NCI-H345 treated with DMSO at 0.1 percent for 48 hours (cell line): Measurements from ENCODE around the gene TRPC4AP.

ENCODE experiments used
- DNase-seq: peaks from one replicate; lab custom pipeline; 2025; ENCODE audit not compliant: unreplicated experiment; lab: John Stamatoyannopoulos, UW

Gene TRPC4AP

DNA sequence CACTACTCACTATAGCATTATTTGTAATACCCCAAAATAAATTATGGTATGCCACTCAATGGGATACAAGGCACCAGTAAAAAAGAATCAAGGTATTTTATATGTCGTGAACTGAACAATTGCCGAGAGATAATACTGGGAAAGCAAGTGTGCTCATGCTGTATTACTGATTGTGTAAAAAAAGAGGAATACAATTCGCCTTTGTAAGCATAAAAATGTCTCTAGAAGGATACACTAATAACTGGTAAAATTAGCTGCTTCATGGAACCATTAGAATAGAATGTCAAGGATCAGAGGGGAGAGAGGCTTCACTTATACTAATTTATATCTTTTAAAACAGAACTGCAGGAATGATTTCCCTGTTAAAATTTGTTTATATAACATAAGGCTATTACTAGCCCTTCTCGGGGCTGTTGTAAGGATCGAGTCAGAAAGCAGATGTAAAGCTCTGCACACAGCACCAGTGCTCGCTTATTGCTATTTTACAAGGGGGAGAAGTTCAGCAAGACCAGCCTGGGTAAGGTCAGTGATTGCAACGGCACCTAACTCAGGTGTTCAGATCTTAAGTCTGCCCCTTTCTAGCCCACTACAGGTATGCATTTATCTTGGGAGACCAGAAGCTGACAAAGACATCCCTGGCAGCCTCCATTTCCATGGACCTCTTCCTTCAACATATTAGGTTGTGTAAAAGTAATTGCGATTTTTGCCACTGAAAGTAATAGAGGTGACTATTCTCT lies 75.3 kb downstream of the TRPC4AP start:
- no peak for DNase-seq

- no peak for DNase-seq
Observed at GRCh38 chr20:35015863-35016193, 76.8 kb downstream of the TRPC4AP start.

DNA sequence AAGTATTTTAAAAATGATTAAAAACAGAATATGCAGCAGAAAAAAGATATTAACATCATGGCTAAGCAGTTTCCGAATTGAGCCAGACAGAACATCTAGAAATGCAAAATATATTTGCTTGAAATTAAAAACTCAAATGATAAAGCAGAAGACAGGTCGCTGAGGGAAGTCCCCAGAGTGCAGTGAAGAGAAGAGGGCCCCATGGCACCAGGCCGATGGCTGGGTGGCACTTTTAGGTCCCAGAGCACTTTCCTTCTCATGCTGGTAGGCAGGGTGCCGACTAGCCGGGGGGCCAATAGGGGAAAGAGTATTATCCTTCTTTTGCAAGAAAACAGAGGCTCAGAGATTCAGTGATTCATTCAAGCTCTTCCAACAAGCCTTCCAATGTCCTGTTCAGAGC lies 78.1 kb downstream of the TRPC4AP start:
- no peak for DNase-seq

DNA sequence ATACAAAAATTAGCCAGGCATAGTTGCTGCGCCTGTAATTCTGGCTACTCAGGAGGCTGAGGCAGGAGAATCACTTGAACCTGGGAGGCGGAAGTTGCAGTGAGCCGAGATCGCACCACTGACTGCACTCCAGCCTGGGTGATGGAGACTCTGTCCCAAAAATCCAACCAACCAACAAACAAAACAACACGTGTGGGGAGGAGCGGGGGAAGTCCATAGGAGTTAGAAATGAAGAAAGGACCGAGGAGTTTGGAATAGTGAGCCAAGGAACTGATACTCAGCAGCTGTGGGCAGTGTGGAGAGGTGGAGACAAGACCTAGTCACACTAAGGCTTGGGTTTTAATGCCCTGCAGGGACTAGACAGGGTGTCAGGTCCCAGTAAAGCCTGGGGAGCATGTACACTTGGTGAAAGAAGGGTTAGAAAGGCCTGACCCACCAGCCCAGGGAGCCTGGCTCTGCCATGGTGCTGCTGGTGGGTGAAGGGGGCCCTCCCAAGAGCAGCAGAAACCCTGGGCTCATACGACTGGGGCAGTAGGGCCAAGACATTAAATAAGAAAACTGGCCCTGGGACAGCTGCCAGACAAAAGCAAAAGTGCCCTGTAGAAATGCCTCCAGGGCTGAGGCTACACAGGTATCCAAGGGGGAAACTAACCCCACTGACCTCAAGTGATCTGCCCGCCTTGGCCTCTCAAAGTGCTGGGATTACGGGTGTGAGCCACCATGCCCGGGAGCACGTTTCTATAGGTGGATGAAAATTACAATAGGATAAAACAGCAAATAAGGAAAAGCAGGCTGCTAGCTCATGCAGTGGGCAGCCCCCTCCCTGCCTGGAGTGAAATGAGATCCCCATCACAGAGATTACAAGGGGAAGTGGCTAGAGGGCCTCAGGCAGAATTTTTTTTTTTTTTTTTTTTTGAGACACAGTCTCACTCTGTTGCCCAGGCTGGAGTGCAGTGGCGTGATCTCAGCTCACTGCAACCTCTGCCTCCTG lies 78.9 kb downstream of the TRPC4AP start:
- DNase-seq = no peak

DNA sequence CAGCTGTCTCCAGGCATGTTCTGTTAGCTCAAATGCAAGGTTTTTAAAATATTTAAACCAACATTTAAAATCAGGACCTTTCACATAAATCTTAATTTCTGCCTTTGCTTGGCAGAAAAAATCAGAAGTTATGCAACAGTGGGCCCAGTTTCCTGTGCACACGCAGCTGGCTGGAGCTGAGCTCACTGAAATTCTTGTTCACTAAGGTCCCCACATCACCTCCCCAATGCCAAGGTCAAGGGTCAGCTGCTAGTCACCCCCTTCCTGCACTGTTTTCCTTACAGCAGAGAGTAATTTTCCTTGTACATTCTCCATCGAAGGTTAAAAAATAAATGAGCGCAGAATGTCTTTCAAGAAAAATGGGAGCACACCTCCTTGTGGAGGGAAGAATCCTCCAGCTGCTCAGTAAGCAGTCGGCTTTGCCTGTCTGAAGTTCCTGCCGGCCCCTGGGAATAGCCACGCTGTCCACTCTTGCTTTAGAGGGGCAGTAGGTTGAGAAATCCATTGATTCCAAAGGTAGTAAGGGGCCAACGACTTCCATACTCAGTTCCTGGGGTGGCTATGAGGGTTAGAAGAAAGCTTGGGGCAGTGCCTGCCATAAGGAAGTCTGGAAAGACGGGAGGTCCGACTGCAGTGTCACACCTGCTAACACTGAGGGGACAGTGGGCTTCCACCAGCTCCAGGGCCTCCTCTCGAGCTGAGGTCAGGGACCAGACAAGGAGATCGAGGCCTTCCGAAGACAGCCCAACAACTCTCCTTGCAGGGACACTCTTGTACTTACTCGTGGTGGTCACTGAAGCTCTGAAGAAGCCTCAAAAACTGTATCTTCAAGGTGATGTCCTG lies 80.2 kb downstream of the TRPC4AP start:
- no peak for DNase-seq

GRCh38 chr20:35011589-35012226 lies 80.9 kb downstream of the TRPC4AP start:
- no peak for DNase-seq

DNA sequence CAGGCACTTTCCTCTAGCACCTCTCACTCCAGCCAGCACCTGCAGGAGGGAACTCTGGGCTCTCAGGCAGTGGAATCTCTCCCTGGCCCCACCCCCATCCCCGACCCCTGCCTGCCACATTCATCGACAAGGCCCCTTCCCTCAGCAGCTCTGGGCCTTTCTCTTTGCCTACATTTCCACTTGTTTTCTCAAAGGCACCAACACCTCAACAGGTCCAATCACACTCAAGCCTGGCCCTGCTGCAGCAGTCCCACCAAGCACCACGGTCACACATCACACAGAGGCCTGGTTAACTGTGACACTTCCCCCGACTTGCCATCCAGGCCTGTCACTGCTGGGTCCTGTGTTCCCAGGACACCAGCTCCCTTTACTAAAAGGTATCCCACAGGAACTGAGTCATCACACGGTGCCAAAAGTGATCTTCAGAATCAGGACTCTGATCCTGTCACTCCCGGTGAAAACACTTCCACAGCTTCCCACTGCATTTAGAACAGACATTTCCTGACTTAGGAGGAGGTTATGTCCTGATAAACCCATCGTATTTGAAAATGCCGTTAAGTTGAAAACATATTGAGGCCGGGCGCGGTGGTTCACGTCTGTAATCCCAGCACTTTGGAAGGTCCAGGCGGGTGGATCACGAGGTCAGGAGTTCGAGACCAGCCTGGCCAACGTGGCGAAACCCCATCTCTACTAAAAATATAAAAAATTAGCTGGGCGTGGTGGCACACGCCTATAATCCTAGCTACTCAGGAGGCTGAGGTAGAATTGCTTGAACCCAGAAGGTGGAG lies 82.0 kb downstream of the TRPC4AP start:
- no peak for DNase-seq

DNA sequence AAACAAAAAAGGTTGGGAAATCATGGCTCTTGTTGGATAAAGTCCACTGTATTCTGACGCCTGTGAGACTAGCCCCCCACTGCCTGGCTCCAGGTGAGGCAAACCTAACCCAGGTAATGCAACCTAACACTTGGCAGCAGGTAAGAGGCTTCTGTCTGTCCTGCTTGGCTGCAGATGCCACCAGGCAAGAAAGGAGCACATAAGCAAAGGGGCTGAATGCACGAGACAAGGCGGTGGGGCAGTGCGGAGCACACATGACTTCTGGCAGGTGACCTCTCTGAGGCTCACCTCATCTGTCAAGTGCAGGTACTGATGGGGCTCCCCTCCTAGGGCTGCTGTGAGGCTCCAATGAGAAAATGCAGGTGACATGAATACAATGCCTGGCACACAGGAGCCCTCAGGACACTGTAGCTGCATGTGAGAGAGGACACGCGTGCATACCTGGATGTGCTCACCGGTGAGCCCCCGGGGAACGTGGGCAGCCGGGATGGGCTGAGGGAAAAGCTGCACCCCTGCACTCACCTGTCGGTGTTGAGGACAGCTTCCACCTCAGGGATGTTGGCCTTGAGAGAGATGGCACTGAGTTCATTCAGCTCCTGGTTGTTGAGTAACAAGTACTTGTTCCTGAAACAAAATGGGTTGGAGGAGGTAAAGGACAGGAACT lies 82.8 kb downstream of the TRPC4AP start:
- DNase-seq = no peak

- no peak for DNase-seq
Observed at GRCh38 chr20:35008411-35009342, 83.9 kb downstream of the TRPC4AP start.

DNA sequence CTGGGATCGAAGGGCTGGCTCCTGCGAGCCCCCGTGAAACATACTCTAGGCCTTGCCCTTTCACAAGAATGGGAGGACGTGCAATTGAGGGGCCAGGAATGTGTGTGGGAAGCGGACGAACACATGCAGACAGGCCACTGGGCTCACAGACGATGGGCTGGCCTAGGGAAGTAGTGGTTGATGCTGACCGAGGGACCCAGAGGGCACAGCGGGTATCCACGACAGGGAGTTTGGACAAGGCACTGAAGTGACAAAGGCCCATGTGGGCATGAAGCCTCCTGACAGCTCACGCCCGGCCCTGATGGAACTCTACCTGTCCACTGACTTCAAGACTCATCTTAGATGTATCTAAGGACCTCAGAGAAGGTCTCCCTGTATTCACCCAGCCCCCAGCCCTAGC lies 84.7 kb downstream of the TRPC4AP start:
- DNase-seq = no peak

DNA sequence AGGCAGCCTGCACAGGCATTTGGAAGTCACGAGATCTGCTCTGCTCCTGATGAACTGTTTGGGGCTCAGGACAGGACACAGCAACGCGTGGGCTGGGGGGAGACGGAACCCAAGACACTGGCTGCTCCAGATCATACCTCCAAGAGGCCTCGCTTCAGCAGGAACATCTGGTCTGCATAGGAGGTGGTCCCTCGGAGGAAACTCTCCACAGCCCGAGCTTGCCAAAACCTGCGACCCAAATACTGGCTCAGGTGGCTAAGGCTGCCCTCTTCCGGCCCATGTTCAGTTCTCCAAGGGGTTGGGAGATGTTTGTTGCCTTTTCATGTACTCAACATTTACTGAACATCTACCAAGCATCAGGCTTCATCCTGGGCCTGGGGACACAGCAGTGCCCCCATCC lies 85.2 kb downstream of the TRPC4AP start:
- no peak for DNase-seq

GRCh38 chr20:35006531-35006971 lies 86.1 kb downstream of the TRPC4AP start:
- no peak for DNase-seq

GRCh38 chr20:35006009-35006408 lies 86.6 kb downstream of the TRPC4AP start:
- DNase-seq = no peak

DNA sequence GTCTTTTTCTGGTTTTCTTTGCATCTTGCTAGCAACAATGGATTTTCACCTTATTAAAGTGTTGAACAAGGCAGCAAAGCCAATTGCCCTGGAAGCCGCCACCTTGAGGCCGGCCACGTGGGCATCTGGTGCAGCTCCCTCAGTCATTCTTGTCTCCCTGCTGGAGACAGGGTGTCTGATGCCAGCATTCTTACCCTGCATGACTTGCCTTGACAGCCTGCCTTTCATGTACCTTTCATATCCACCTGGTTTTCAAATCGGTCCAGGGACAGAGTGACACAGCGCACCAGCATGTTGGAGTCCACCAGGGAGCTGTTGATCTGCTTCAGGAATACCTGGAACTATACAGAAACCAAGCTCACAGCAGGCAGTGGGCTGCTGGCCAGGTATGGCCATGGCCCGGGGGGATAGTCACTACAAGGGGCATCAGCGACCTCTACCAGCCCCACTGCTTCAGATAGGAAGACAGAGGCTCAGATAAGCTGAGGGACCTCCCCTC lies 87.1 kb downstream of the TRPC4AP start:
- no peak for DNase-seq

- no peak for DNase-seq
Observed at GRCh38 chr20:35004749-35005462, 87.7 kb downstream of the TRPC4AP start.

DNA sequence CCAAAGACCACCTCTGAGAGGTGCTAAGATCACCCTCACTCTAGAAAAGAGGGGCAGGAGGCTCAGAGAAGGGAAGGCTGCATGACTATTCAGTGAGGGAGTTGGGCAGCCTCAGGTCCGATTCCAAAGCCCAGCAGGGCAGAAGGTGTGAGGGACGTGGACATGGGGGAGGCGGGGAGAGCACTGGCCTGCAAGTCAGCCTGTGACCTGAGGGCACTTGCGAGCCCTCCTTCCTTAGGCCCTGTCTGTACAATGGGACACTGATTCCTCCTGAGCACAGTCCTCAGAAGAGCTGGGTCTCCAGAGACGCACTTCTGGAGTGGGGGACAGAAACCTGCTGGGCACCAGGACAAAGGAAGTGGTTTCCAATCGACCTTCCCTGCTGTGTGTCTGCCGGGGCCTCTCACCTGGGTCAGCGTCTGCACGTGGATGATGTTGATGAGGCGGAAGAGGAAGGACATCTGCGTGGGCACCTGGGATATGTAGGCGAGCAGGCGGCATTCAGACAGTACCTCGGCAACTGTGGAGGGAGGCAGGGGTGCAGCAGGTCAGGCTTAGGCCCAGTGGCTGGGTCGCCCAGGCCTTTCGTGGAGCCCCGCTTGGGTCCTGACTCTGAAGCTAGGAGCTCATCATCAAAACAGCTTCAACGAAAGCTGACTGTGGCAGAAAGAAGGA lies 88.4 kb downstream of the TRPC4AP start:
- no peak for DNase-seq
